Caco-2 (cell line): ENCODE data around the gene SMC4. TPM values are rescaled to one million over a fixed set of nuclear protein-coding genes. Genes with fewer than 3 reads are reported as not detected.
A peak's percentile ranks its signal among the peaks of the same experiment; 100 is the strongest.

Source experiments
- BruUV-seq: library from RNA; stranded (reverse); fragments of 400-500 nt; replicated peaks from 2 replicates; lab custom pipeline; 2021; lab: Mats Ljungman, UMichigan
- CTCF ChIA-PET: fragments of 300-600 bp; sonication (Branson Sonifier 250); formaldehyde crosslinking; loops from one replicate; lab custom pipeline; 2022; ENCODE audit warnings: antibody characterized with exemption; lab: Charles Lee
- POLR2A ChIA-PET: fragments of 300-600 bp; sonication (Branson Sonifier 250); formaldehyde crosslinking; loops from one replicate; lab custom pipeline; 2022; ENCODE audit warnings: antibody characterized with exemption; lab: Charles Lee
- DNase-seq, 2 experiments: peaks; one replicate each; pipeline versions ENCODE4 v3.0.0 to v3.0.0-alpha.2; 2020 to 2022
- H3K27me3 ChIP-seq: replicated peaks from 2 replicates; pipeline ENCODE4 v1.6.0; 2011; ENCODE audit warnings: low read length; ENCODE audit not compliant: control insufficient read depth, insufficient read depth
- H3K36me3 ChIP-seq: 2 replicates; pipeline ENCODE4 v1.5.1; 2011; ENCODE audit warnings: low read length; ENCODE audit not compliant: control insufficient read depth, insufficient read depth
- H3K4me1 ChIP-seq: fragments of 250-450 bp; sonication (Bioruptor Pico); 2 replicates; pipeline ENCODE4 v1.5.1; 2020; ENCODE audit warnings: mild to moderate bottlenecking
- H3K4me3 ChIP-seq: 2 replicates; pipeline ENCODE4 v1.5.1; 2011; ENCODE audit warnings: low read depth, mild to moderate bottlenecking, control low read depth, low read length
- H3K9me3 ChIP-seq: fragments of 250-450 bp; sonication (Bioruptor Pico); 2 replicates; pipeline ENCODE4 v1.5.1; 2020; ENCODE audit warnings: mild to moderate bottlenecking, moderate library complexity
- H3K27ac Mint-ChIP-seq: one replicate; pipeline ENCODE4 v1.8.0; 2022; ENCODE audit warnings: mixed read lengths; ENCODE audit not compliant: unreplicated experiment
- H3K27me3 Mint-ChIP-seq: one replicate; pipeline ENCODE4 v1.8.0; 2022; ENCODE audit warnings: mixed read lengths; ENCODE audit not compliant: insufficient read depth, unreplicated experiment
- H3K36me3 Mint-ChIP-seq: one replicate; pipeline ENCODE4 v1.8.0; 2022; ENCODE audit warnings: mild to moderate bottlenecking, mixed read lengths; ENCODE audit not compliant: insufficient read depth, unreplicated experiment
- H3K4me1 Mint-ChIP-seq: one replicate; pipeline ENCODE4 v1.8.0; 2022; ENCODE audit warnings: low read depth, mixed read lengths; ENCODE audit not compliant: unreplicated experiment
- H3K4me3 Mint-ChIP-seq: one replicate; pipeline ENCODE4 v1.8.0; 2022; ENCODE audit warnings: mild to moderate bottlenecking, moderate library complexity, mixed read lengths; ENCODE audit not compliant: unreplicated experiment
- H3K9me3 Mint-ChIP-seq: one replicate; pipeline ENCODE4 v1.8.0; 2022; ENCODE audit warnings: mixed read lengths; ENCODE audit not compliant: unreplicated experiment
- CTCF ChIP-seq, 2 experiments: fragments of 200-600 bp in 1 of 2; IDR thresholded peaks; 1 replicate in 1 of 2; 2 replicates in 1 of 2; pipeline versions ENCODE4 v1.5.1 to v1.8.0; 2011 to 2022; ENCODE audit warnings: antibody characterized with exemption in 1 of 2, control low read depth in 1 of 2, inconsistent platforms in 1 of 2, low read depth in 1 of 2, low read length in 1 of 2, mild to moderate bottlenecking in 1 of 2, moderate library complexity in 1 of 2; ENCODE audit not compliant: insufficient read depth in 1 of 2, severe bottlenecking in 1 of 2, unreplicated experiment in 1 of 2
- intact Hi-C: fragments of 100-400 bp; cut with micrococcal nuclease; formaldehyde crosslinking; loops from one replicate; pipeline ENCODE4 v1.10.0; 2022; ENCODE audit not compliant: unreplicated experiment
- total RNA-seq: library from RNA; stranded (reverse); gene quantifications from 2 replicates; pipeline ENCODE4 v1.2.3, GENCODE V29; 2022

SMC4 gene
- total RNA-seq, 1 experiment from 2014 or later, result 133 TPM

GRCh38 chr3:160401291-160402095 is 2.0 kb downstream of the SMC4 start:
- peaks cover 59% of the 10 kb centered on the region for H3K36me3 Mint-ChIP-seq
- intact Hi-C loops, result no loop called here
- H3K9me3 Mint-ChIP-seq, result no peaks in the 10 kb centered on the region
- BruUV-seq, result no TSS peak
- H3K27ac Mint-ChIP-seq, result peak overlapping the region; percentile 99
- ChIA-PET POLR2A (no interaction called here), CTCF (interaction anchor here (0.7 kb wide), 1 partner anchor 1131 kb away, joined by 9 read pairs; no protein-coding TSS in a partner anchor)
- no peak for TF ChIP-seq CTCF (IDR thresholded peaks at IDR 0.05; ENCODE audit: insufficient read depth in 1 of 2, low read depth in 1 of 2, low read length in 1 of 2, severe bottlenecking in 1 of 2, unreplicated experiment in 1 of 2)
- DNase-seq, result peak in 1 of 2 experiments; percentile 17
- no peaks in the 10 kb centered on the region for H3K36me3 ChIP-seq
- H3K4me1 ChIP-seq, result peaks cover 10% of the 10 kb centered on the region
- H3K4me3 ChIP-seq, result peak overlapping the region; percentile 96
- peak overlapping the region; percentile 97 for H3K4me3 Mint-ChIP-seq
- H3K4me1 Mint-ChIP-seq, result peaks cover 6% of the 10 kb centered on the region
- no peaks in the 10 kb centered on the region for H3K27me3 Mint-ChIP-seq
- no peaks in the 10 kb centered on the region for H3K9me3 ChIP-seq
- no peaks in the 10 kb centered on the region for H3K27me3 ChIP-seq

DNA sequence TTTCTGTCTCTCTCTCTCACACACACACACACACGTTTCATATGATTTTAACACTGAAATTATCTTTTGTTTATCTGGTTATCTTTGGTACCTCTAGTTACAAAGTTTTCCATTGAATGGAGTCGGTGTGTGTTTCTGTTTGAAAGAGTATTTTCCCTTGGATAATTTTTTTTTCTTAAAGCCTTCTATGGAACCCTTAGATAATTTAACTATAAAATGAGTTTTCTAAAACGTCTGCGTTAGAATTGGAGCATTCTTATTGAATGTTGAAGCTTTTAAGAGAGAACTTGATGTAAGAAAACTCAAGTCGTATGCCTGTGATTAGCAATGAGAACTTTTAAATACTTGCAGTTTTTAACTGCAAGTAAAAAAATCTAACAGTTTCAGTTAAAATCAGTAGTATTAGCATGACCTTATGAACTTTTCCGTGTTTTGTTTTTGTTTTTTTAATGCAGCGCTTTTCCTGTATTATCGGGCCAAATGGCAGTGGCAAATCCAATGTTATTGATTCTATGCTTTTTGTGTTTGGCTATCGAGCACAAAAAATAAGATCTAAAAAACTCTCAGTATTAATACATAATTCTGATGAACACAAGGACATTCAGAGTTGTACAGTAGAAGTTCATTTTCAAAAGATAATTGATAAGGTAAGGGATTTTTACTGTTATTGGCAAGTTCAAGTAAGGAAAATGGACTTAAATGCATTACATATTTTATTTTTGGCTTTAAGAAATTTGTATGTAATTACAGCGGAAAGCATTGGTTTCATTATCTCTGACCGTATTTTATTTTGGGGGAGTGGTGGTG is 3.0 kb downstream of the SMC4 start:
- H3K36me3 Mint-ChIP-seq, result peaks cover 59% of the 10 kb centered on the region
- BruUV-seq, result no TSS peak
- Histone ChIP-seq H3K36me3 (no peaks in the 10 kb centered on the region), H3K4me3 (no peak overlapping the region; the same call in none of the 2 replicates), H3K27me3 (no peaks in the 10 kb centered on the region), H3K4me1 (peaks cover 10% of the 10 kb centered on the region), H3K9me3 (no peaks in the 10 kb centered on the region)
- ChIA-PET POLR2A (no interaction called here), CTCF (interaction anchor here (0.7 kb wide), 1 partner anchor 1132 kb away, joined by 9 read pairs; no protein-coding TSS in a partner anchor)
- peaks cover under 1% of the 10 kb centered on the region for H3K4me1 Mint-ChIP-seq
- H3K27me3 Mint-ChIP-seq, result no peaks in the 10 kb centered on the region
- intact Hi-C loops, result no loop called here
- peak overlapping the region; percentile 97 for H3K4me3 Mint-ChIP-seq
- TF ChIP-seq CTCF (IDR thresholded peaks at IDR 0.05; ENCODE audit: insufficient read depth in 1 of 2, low read depth in 1 of 2, low read length in 1 of 2, severe bottlenecking in 1 of 2, unreplicated experiment in 1 of 2), result no peak
- H3K9me3 Mint-ChIP-seq, result no peaks in the 10 kb centered on the region
- H3K27ac Mint-ChIP-seq, result peak overlapping the region; percentile 99
- no peak for DNase-seq

GRCh38 chr3:160403028-160403545 is 3.6 kb downstream of the SMC4 start:
- CTCF ChIA-PET, result no interaction called here
- Mint-ChIP-seq H3K4me3 (no peak overlapping the region), H3K27me3 (no peaks in the 10 kb centered on the region), H3K9me3 (no peaks in the 10 kb centered on the region), H3K27ac (no peak overlapping the region), H3K36me3 (peaks cover 61% of the 10 kb centered on the region), H3K4me1 (no peaks in the 10 kb centered on the region)
- H3K27me3 ChIP-seq, result no peaks in the 10 kb centered on the region
- no peaks in the 10 kb centered on the region for H3K9me3 ChIP-seq
- no TSS peak for BruUV-seq
- intact Hi-C loops, result no loop called here
- H3K36me3 ChIP-seq, result no peaks in the 10 kb centered on the region
- TF ChIP-seq CTCF (IDR thresholded peaks at IDR 0.05; ENCODE audit: insufficient read depth in 1 of 2, low read depth in 1 of 2, low read length in 1 of 2, severe bottlenecking in 1 of 2, unreplicated experiment in 1 of 2), result no peak
- DNase-seq, result no peak
- POLR2A ChIA-PET, result interaction anchor here (0.7 kb wide), 1 partner anchor 156 kb away, joined by 3 read pairs; no protein-coding TSS in a partner anchor
- H3K4me3 ChIP-seq, result no peak overlapping the region
- peaks cover 10% of the 10 kb centered on the region for H3K4me1 ChIP-seq
